HG03039 (cell line): ENCODE measurements around the gene LSAMP.
A peak's percentile ranks its signal among the peaks of the same experiment; 100 is the strongest.
"Not testable (repeated sequence)": the region's sequence is repeated elsewhere in the genome, so short reads cannot be mapped to it uniquely, and the experiment has no call there.

Experiments used
- ATAC-seq: cut with Tn5 transposase; IDR thresholded peaks from one replicate; pipeline ENCODE4 v1.9.1; 2021; ENCODE audit warnings: mild to moderate bottlenecking, moderate library complexity; ENCODE audit not compliant: unreplicated experiment

Gene LSAMP

DNA sequence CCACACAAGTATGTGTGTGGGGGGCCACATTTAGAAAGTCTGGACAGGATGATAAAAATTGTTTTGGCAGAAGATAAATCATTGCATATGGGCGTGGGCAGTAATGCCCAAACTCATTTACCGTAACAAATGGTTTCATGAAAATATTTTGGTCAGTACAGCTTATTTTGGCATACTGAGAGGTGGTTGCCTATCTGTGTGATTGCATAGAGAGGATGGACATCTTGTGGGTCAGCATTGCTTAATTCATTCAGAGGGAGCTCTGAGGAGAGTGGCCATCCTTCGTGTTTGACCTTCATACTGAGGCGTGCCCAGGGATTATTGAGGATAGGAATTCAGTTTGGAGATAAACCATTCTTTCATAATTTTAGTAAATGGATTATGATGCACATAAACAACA is 659.5 kb downstream of the LSAMP start:
- ATAC-seq, result no peak

DNA sequence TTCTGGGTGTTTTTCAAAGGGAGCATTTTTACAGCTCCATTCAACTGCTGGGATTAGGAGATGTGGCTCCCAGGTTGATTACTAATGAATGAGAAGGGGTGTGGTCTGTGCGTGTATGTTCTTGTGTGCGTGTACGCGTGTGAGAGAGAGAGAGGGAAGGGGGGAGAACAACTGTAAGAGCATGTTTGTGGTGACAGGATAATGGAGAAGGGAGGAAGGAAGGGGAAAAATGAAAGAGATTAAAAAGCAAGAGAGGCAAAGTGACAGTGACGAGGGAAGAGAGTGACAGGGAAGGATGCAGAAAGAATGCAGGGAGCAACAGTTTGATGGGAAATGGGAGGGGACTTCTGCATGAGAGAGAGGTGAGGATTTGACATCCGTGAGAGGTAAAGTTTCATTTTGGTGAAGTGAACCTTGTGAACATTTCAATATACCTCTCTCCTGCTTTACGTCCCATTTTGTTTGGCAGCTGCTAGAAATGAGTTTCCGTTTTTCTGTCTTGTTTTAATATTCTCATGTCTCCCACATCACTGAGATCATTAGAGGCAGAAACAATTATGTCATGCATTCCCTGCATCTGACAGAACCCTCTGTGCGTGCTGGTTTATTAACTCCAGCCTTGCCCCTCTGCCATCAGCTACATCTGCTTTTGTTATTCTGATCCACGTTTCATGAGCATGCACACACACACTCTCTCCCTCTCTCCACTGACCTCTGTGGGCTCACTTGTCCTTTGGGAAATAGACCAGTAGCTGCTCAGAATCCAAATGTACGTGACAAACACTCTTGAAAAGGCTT is 660.3 kb downstream of the LSAMP start:
- no peak for ATAC-seq

DNA sequence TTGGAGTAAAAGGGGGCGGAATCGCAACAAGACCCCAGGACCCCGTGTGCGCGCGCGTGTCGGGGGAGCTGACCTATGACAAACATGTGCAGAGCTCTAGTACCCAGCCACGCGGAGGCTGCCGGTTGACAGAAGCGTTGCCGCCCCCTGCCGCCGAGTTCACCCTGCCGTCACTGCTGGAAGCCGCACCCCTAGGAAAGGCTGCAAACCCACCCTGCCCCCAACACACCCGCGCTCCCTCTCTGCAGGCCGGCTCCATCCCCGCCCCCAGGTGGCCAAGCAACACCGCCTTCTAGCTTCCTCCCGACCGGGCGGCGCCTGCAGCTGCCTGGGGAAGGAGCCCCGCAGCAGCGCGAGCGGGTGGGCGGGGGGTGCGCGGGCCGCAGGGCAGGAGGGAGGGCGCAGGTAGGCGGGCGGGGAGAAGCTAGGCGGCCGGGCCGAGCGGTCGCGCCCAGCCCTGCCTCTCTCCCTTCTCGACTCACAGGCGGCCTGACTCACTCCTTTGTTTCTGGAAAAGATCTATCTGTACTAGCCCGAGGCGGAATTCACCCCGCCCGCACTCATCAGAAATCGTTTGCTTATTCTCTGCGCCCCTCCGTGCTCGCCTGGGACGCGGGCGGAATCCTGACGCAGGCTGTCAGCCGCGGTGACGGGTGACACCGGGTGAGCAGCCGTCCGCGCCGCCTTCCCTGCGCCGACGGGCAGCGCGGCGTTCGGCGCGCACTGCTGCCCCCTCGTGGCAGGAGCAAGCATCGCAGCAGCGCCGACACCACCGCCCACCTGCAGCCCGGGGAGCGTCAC is 661.1 kb downstream of the LSAMP start:
- ATAC-seq, result peak; percentile 88

DNA sequence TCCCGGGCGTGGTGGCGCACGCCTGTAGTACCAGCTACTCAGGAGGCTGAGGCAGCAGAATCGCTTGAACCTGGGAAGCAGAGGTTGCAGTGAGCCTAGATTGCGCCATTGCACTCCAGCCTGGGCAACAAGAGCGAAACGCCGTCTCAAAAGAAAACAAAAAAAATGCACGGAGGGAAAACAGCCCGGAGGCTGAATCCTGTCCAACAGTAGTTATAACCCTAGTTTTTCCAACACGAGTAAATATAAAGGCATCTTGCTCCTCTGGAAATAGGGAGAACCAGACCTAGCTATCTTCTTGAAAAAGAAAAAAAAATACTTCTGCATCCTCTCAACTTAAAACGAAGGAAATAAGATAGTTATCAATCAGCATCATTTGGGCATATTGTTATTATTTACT is 661.9 kb downstream of the LSAMP start:
- not testable (repeated sequence) for ATAC-seq

DNA sequence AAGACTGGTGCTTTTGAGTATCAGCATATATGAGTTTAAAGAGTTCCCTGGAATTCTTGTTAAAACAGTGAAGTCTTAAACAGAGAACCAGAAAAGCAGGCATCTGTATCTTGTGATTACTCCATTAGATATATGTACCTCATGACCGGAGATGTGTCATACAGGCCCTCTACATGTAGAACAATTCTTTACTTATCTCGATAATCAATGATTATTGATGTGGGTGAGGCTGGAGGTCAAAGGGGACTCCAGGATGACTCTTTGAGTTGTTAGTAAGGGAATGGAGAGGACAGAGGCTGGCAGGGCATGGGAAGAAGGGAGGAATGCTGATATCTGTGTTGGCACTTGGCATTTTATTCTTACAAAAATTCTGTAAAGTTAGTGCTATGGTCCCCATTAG is 666.3 kb downstream of the LSAMP start:
- ATAC-seq, result no peak

DNA sequence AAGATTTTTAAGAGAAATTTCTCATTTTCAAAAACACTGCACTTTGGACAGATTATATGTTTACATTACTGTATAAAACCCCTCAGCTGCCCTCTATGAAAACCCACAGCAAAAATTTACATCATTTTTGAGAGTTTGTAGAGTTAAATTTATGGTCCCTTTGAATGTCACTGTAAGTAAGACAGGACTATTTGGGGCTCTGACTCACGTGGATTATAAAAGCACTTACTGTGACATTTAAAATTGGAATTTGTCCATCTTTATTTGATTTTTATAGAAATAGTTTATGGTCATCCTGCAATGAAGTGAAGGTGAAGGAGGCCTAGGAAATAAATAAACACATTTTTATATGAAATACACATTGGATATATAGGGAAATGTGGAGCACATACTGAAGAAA is 672.3 kb downstream of the LSAMP start:
- no peak for ATAC-seq

DNA sequence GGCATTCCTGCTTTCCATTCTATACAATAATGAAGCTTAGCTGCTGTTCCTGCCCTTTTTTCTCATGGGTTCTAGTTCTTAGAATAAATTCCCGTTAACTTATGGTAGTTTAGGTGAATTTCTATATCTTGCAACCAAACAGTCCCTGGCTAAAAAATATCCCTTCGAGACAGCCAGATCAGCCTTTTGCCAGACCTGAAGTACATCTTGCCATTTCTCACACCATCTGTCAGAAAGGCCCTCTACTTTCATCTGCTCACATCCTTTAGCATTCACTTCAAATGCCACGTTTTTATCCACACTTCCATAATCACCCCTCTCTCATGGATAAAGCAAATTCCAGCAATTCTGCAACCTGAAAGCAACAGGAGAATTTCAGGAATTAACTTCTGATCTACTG is 676.6 kb downstream of the LSAMP start:
- ATAC-seq, result no peak

DNA sequence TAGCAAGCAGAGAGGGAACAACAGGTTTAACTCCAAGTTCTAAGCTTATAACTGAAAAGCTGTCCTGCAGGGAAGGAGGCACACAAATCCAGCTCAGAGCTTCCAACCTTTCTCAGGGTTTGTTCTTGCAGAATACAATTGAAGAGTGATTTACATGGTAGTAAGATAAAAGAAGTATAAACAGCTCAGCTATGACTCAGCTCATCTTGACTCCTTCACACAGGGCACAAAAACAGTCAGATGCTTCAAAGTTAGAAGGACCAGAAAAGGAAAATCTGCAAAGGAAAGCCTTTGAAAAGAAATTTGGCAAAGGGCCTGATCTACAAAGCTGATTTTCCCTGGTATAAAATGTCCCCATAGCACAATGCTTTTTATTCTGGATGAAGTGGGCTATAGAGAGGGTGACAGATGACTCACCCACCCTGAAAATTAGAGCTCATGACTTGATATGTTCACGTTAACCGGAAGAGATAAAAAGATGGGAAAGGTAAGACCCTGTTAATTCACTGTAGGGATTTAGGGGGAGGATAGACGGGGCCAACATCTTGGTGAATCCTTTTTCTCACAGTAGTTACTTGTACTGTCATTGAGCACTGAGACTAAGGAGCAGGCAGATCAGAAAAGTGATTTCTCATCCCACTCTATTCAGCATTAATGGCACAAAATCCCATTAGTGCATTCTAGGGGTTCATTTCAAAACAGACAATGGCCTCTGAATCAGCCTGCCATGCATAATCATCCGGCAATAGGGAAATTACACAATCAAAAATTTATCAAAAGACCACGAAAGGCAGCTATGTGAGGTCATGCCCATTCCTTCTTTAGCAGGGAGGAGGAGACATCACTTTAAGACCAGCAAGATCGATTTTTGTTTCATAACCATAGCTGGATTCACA is 678.5 kb downstream of the LSAMP start:
- no peak for ATAC-seq

DNA sequence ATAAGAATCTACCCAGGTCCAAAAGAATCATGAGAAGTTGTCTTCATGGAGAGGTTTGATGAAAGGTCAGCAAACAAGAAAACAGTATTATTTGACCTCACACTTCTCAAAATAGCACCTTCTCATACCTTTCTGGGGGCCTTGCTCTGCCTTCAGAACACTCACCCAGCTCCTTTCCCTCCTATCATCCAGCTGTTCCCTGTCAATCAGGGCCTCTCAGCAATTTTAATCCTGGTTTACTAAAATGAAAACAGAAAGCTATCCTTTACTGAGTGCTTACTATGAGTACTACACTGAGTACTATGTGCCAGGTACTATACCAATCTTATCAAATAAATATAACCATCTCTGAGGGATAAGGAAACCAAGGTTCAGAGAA is 683.4 kb downstream of the LSAMP start:
- no peak for ATAC-seq

DNA sequence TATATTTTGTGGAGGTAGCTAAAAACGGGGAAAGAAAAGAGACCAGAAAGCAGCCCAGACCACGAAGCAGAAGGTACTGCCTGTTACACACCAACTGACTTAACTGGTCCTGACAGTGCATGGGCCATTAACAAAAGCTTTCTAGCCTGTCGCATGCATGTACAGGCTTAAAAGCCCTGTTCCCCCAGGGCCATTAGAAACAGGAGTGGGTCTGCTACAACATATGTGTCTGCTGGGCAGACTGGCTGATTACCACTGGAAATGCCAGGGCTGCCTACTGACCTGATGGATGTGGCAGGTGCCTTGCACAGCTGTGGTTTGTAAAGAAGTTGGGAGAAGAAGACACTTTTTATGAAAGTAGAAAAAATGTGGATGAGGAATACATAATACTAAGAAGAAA is 684.6 kb downstream of the LSAMP start:
- ATAC-seq, result no peak

DNA sequence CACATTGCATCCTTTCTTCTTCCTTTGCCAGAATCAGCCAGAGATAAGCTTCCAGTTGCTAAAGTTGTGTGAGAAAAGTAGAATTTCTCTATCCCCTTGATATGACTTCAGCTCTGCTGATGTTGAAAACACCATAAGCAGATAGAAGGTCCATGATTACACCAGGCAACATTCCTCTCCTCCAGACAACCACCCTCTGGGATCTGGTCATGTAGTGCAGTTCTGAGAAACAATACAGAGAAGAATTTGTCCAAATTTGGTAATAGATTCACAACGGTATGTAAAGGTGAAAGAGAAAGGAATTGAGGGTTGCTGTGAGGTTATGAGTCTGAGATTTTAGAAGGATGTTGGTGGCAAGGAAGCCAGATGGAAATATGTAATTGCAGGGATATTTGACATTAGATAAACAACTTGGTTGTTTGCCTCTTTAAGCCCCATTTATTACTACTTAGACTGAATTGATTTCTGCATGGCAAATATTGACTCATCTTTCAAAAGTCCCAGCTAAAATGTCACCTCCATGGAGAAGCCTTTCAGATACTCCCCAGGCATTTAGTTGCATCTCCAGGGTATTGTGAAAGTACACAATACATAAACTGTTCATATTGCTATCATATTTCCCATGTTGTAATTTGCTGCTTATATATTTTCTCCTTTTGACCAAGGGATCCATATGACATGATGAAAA is 687.1 kb downstream of the LSAMP start:
- ATAC-seq, result no peak

DNA sequence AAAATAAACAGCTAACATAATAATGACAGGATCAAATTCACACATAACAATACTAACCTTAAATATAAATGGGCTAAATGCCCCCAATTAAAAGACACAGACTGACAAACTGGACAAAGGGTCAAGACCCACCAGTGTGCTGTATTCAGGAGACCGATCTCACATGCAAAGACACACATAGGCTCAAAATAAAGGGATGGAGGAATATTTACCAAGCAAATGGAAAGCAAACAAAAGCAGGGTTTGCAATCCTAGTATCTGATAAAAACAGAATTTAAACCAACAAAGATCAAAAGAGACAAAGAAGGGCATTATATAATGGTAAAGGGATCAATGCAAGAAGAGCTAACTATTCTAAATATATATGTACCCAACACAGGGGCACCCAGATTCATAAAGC is 692.3 kb downstream of the LSAMP start:
- ATAC-seq, result not testable (repeated sequence)
